Tongue (tissue), 1 donor: Measurements from ENCODE around the gene ACACA. TPM values are rescaled to one million over a fixed set of nuclear protein-coding genes. Genes with fewer than 3 reads are reported as not detected.

Experiments
- total RNA-seq: library from RNA; depleted of rRNA; stranded (reverse); fragments of >200 nt; gene quantifications from one replicate; pipeline ENCODE4 v1.2.3, GENCODE V29; 2014

The ACACA gene
- total RNA-seq, 1 donor from 2014 or later: 45.0 TPM

Other genes with a start within 250 kb of the ACACA start
- gene C17orf78, start 30.9 kb downstream of the ACACA start, total RNA-seq: not detected
- 23.4 TPM for gene TADA2A, start 50 bp upstream of the ACACA start, total RNA-seq
- gene DUSP14, start 83.1 kb upstream of the ACACA start, total RNA-seq: 16.3 TPM
- gene SYNRG, start 202.6 kb upstream of the ACACA start, total RNA-seq: 21.4 TPM
- 23.8 TPM for gene DDX52, start 236.6 kb upstream of the ACACA start, total RNA-seq